HUDEP-2 (cell line): ENCODE measurements around the gene RNF213.
A peak's percentile ranks its signal among the peaks of the same experiment; 100 is the strongest.
"Not testable (repeated sequence)": the region's sequence is repeated elsewhere in the genome, so short reads cannot be mapped to it uniquely, and the experiment has no call there.

Experiments used
- DNase-seq, 76 experiments: peaks; one replicate each; lab custom pipeline; 2025; ENCODE audit not compliant: unreplicated experiment in 76 of 76; lab: John Stamatoyannopoulos, UW

The RNF213 gene

GRCh38 chr17:80265205-80266068 is 4.8 kb downstream of the RNF213 start:
- DNase-seq, result no peak

GRCh38 chr17:80267391-80267790 is 6.7 kb downstream of the RNF213 start:
- DNase-seq, result no peak

DNA sequence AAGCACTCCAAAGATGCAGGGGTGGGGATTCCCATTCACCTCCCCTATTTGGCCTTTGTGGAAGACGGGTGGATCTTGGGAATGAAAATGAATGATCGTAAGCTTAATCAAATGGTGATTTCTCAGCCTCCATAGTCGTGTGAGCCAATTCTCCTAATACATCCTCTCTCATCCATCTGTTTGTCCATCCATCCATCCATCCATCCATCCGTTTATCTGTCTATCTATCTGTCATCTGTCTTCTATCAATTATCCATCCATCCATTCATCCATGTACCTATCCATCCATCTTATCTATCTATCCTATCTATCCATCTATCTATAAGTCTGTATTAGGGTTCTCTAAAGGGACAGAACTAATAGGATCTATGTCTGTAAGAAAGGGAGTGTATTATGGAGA is 7.8 kb downstream of the RNF213 start:
- no peak for DNase-seq

GRCh38 chr17:80269405-80269807 is 8.8 kb downstream of the RNF213 start:
- no peak for DNase-seq

- no peak for DNase-seq
Observed at GRCh38 chr17:80270104-80270503, 9.5 kb downstream of the RNF213 start.

GRCh38 chr17:80270836-80271235 is 10.2 kb downstream of the RNF213 start:
- DNase-seq, result peak in 41 of 76 experiments; percentile 8 to 68 (median 35)

DNA sequence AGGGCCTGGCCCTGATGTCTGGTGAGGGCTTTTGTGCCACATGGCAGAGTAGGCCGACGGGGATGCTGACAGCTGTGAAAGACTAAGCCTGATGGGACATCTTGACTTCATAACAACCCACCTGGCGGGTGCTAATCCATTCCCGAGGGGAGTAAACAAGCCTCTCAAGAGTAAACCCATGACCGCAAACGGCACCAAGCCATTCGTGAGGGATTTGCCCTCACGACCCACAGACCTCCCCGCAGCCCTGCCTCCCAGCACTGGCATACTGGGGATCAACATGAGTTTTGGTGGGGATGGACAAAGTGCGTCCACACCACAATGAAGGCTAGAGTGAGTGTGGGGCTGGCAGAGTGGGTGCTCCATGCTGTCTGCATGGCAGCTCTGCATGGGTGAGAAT is 11.7 kb downstream of the RNF213 start:
- DNase-seq, result no peak

DNA sequence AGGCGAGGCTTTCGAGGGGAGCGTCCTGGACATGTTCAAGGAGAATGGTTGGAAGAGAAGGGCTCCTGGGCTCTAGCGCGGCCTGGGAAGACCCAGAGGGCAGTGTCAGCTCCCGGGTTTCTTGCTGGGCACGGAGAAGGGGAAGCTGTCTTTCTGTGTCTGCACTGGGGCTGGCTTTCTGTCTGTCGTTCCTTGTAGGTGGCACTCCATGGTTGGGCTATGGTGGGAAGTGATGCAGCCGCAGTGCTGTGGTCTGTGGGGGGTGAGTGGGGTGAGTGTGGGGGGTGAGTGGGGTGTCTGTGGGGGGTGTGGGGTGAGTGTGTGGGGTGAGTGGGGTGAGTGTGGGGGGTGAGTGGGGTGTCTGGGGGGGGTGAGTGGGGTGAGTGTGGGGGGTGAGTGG is 13.7 kb downstream of the RNF213 start:
- DNase-seq, result no peak

DNA sequence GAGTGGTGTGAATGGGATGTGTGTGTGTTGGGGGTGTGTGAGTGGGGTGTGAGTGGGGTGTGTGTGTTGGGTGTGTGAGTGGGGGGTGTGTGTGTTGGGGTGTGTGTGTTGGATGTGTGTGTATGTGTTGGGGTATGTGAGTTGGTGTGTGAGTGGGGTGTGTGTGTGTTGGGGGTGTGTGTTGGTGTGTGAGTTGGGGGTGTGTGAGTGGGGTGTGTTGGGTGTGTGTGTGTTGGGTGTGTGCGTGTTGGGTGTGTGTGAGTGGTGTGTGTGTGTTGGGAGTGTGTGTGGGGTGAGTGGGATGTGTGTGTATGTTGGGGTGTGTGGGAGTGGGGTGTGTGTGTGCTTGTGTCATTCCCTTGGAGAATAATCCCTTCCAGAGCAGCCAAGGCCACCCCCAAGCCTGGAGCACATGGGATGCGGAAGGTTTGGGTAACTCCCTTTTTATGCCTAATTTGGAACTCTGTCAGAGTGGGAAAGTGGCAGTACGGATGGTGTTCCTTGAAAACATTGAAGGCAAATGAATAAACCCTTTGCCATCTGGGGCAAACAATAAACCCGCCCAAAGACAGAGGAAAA is 14.3 kb downstream of the RNF213 start:
- DNase-seq, result no peak

GRCh38 chr17:80275857-80276256 is 15.2 kb downstream of the RNF213 start:
- not testable (repeated sequence) for DNase-seq

DNA sequence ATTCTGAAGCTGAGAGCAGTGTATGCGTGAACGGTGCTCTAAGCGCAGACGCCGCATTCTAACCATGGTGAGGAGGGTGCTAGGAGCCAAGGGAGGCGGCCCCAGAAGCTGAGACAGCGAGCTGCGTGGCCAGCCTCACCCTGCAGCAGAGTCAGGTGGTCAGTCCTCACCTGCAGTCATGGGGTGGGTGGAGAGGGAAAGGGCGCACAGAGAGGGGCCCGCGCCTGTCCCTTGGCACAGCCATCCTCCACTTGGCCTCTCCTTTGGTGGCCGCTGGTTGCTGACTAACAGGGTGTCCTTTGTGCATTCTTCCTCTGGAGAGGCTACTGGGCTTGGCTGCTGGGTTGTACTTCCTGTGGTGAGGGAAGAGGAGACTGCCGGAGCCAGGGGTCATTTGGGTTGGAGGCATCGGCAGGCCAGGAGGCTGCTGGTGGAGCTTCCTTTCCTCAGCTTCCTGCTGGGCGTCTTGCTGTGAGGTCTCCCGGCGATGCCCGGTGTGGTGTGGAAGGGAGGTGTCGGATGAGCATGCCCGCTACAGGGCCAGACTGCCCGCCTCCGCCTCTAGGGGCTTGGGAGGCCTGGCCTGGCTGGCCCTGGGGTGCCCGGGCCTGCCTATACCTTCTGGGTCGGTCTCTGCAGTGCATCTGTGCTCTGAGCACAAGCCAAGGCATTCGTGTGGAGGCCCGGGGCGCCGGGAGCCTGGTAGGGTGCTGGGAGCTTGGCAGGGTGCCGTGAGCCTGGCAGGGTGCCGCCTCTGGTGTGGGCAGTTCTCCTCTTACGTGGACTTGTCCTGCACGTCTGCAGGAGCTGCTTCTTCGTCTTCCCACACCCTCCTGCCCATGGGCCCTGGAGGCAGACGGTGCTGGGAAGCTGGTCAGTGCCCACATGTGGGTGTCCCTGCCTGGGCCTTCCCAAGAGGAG is 17.4 kb downstream of the RNF213 start:
- no peak for DNase-seq

DNA sequence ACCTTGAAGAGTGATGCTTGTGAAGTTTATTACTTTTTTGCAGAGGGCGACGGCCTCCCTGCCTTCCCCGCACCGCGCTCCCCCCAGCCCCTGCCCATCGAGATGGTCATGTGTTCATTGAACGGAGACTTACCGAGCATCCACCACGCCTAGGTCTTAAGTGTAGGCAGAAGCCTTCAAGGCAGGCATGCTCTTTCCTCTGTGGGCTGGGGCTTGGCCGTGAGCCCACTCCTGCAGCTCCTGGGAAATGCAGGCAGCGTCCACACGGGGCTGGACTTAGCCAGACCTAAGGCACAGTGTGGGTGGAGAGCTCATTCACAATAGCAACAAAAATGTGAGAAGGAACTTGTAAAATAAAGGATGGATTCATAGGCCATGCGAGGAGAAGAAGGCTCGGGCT is 19.2 kb downstream of the RNF213 start:
- DNase-seq, result no peak

- no peak for DNase-seq
Observed at GRCh38 chr17:80281516-80281915, 20.9 kb downstream of the RNF213 start.

DNA sequence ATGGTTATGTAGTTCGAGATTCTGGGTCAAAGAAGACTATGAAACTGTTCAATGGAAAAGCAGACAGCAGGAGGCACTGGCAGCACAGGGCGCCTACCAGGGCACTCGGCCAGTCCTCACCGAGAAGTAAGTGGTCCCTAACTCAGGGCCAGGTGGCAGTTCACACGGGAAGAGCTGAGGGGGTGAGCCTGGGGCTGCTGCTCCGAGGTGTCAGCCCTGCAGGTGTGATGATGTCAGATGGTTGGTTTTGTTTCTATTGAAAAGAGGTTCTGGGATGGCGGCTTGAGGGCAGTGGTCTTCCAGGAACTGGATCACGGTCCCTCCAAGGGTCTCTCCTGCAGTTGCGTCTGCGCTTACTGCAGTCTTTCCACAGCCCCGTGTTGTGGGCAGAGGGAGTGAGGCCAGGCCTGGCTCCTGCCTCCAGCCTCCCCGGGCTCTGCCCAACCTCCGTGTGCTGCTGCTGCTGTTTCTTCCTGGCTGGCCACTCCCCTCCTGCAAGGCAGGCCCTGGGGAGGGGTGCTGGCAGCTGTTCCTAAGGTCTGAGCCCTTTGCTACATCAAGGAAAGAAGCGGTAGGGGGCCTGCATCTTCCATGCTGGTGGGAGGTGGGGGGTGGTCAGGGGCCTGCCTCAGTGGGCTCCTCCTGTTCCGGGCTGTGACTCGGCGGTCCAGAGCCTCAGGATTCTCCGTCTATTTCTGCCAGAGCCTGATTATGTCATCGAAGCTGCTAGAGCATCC is 22.6 kb downstream of the RNF213 start:
- DNase-seq, result no peak

GRCh38 chr17:80284631-80285030 is 24.0 kb downstream of the RNF213 start:
- peak in 5 of 76 experiments; percentile 4 to 33 (median 9) for DNase-seq

DNA sequence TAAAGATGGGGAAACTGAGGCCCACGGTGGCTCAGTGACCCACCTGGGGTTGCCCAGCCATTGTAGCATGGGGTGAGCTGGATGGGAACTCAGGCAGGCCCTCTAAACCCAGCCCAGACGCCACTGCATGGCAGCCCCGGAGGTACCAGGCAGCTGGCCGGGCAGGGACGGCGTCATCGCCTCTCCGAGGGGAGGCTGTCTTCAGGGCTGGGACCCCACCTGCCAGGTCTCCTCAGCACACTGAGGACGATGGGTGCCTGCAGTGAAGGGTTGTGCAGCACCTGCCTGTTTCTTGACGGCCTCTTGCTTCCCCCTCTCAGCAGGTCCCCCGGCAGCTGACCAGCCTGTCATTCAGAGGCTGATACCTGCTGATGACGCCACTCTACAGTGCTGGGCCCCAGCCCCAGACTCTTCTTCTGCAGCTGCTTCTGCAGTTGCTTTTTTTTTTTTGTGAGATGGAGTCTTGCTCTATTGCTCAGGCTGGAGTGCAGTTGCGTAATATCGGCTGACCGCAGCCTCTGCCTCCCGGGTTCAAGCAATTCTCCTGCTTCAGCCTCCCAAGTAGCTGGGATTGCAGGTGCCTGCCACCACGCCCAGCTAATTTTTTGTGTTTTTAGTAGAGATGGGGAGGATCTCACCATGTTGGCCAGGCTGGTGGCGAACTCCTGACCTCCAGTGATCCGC is 24.7 kb downstream of the RNF213 start:
- DNase-seq, result no peak

DNA sequence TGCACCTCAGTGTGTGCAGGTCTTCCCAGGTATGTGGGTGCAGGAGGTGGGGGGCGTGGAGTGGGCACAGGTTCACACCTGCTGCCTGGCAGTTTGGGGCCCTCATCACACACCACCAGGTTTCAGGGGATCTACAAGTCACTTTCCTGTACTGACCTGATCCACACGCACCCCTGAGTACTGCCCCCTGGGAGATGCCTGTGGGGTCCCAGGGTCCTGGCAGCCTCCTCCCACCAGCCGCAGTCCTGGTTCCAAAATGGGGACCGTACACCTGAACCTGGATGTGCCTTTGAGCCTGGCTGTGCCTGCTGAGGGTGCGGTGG is 25.9 kb downstream of the RNF213 start:
- DNase-seq, result no peak

DNA sequence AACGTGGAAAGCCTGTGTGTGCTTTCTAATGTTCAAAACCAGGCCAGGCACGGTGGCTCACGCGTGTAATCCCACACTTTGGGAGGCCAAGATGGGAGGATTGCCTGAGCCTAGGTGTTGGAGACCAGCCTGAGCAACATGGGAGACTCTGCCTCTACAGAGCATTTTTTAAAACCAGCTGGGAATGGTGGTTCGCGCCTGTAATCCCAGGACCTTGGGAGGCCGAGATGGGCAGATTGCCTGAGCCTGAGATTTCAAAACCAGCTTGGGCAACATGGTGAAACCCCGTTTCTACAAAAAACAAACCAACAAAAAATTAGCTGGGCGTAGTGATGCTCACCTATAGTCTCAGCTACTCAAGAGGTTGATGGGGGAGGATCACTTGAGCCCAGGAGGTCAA is 26.4 kb downstream of the RNF213 start:
- no peak for DNase-seq

GRCh38 chr17:80287806-80288567 is 27.3 kb downstream of the RNF213 start:
- DNase-seq, result no peak
